KMS-11 (cell line): ENCODE measurements around the gene SYNDIG1.

Experiments used
- H2AFZ ChIP-seq: fragments of 200-600 bp; sonication (generic); 2 replicates; pipeline ENCODE4 v1.6.1; 2016; ENCODE audit warnings: antibody characterized with exemption, mixed run types, low read depth
- H3K27ac ChIP-seq: fragments of 200-600 bp; sonication (generic); 2 replicates; pipeline ENCODE4 v1.6.1; 2016; ENCODE audit warnings: mild to moderate bottlenecking, mixed run types
- H3K27me3 ChIP-seq: fragments of 200-600 bp; sonication (generic); 2 replicates; pipeline ENCODE4 v1.6.1; 2017; ENCODE audit warnings: mild to moderate bottlenecking, low read depth, mixed run types, moderate library complexity; ENCODE audit not compliant: insufficient read depth
- H3K36me3 ChIP-seq: fragments of 200-600 bp; sonication (generic); 2 replicates; pipeline ENCODE4 v1.6.1; 2017; ENCODE audit warnings: mild to moderate bottlenecking, mixed run types; ENCODE audit not compliant: insufficient read depth
- H3K4me1 ChIP-seq: fragments of 200-600 bp; sonication (generic); 2 replicates; pipeline ENCODE4 v1.6.1; 2016; ENCODE audit warnings: mild to moderate bottlenecking, low read depth, mixed run types; ENCODE audit not compliant: poor library complexity, severe bottlenecking
- H3K4me2 ChIP-seq: fragments of 200-600 bp; sonication (generic); 2 replicates; pipeline ENCODE4 v1.7.0; 2016; ENCODE audit warnings: mild to moderate bottlenecking, mixed run types
- H3K4me3 ChIP-seq: fragments of 200-600 bp; sonication (generic); IDR thresholded peaks from 2 replicates; pipeline ENCODE4 v1.6.1; 2017; ENCODE audit warnings: low read depth, low read length, mixed read lengths; ENCODE audit not compliant: insufficient read depth
- H3K79me2 ChIP-seq: fragments of 200-600 bp; sonication (generic); 2 replicates; pipeline ENCODE4 v1.6.1; 2016; ENCODE audit warnings: low read depth, mixed run types; ENCODE audit not compliant: insufficient read depth
- H3K9ac ChIP-seq: fragments of 200-600 bp; sonication (generic); 2 replicates; pipeline ENCODE4 v1.6.1; 2016; ENCODE audit warnings: mild to moderate bottlenecking, mixed run types
- H4K20me1 ChIP-seq: fragments of 200-600 bp; sonication (generic); 2 replicates; pipeline ENCODE4 v1.6.1; 2016; ENCODE audit warnings: mild to moderate bottlenecking, mixed run types; ENCODE audit not compliant: insufficient read depth
- TF ChIP-seq, protein P1 (sequence below): fragments of 200-600 bp; sonication (generic); conservative IDR thresholded peaks from 2 replicates; pipeline ENCODE4 v1.6.1; 2017; ENCODE audit warnings: low read depth, mild to moderate bottlenecking, antibody characterized with exemption, low read length, moderate library complexity, mixed read lengths

SYNDIG1 gene

DNA sequence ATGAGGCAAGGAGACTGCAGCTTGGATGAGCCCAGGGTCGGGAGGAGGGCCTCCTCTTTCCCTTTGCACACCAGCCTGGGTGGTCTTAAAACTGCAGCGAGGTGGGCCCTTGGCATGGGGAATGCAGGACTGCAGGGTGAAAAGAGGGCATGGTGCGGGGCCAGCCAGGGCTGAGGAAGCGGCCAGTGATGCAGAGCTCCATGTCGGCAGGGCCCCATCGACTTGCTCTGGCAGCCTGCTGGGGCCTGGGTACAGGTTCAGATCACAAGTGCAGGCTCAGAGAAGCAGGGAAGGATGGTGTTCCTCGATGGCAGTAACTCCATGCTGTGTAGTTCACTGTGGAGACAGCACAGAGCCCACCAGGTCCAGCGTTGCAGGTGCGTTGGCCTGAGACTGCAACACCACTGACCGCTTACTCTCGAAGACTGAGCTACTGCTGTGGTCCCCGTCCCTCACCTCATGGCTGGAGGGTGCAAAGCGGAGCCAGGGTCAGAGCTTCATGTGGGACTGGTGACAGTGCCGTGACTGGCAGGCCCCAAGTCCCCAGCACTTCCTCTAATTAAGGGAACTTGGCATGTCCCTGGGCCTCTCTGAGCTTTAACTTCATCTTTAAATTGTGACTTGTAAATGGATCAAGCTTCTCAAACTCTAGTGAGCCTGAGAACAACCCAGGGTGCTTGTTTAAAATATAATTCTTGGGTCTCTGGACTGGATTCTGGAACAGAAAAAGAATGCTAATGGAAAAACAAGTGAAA lies 223.2 kb downstream of the SYNDIG1 start:
- peaks cover 4% of the 10 kb centered on the region for H3K4me1 ChIP-seq
- no peaks in the 10 kb centered on the region for H3K79me2 ChIP-seq
- H2AFZ ChIP-seq: no peak overlapping the region
- no peaks in the 10 kb centered on the region for H4K20me1 ChIP-seq
- H3K9ac ChIP-seq: no peak overlapping the region
- no peaks in the 10 kb centered on the region for H3K36me3 ChIP-seq
- H3K4me2 ChIP-seq: no peak overlapping the region
- no peak overlapping the region for H3K27ac ChIP-seq
- TF ChIP-seq, protein P1, sequence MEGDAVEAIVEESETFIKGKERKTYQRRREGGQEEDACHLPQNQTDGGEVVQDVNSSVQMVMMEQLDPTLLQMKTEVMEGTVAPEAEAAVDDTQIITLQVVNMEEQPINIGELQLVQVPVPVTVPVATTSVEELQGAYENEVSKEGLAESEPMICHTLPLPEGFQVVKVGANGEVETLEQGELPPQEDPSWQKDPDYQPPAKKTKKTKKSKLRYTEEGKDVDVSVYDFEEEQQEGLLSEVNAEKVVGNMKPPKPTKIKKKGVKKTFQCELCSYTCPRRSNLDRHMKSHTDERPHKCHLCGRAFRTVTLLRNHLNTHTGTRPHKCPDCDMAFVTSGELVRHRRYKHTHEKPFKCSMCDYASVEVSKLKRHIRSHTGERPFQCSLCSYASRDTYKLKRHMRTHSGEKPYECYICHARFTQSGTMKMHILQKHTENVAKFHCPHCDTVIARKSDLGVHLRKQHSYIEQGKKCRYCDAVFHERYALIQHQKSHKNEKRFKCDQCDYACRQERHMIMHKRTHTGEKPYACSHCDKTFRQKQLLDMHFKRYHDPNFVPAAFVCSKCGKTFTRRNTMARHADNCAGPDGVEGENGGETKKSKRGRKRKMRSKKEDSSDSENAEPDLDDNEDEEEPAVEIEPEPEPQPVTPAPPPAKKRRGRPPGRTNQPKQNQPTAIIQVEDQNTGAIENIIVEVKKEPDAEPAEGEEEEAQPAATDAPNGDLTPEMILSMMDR: no peak
- no peak overlapping the region for H3K4me3 ChIP-seq
- H3K27me3 ChIP-seq: no peaks in the 10 kb centered on the region

DNA sequence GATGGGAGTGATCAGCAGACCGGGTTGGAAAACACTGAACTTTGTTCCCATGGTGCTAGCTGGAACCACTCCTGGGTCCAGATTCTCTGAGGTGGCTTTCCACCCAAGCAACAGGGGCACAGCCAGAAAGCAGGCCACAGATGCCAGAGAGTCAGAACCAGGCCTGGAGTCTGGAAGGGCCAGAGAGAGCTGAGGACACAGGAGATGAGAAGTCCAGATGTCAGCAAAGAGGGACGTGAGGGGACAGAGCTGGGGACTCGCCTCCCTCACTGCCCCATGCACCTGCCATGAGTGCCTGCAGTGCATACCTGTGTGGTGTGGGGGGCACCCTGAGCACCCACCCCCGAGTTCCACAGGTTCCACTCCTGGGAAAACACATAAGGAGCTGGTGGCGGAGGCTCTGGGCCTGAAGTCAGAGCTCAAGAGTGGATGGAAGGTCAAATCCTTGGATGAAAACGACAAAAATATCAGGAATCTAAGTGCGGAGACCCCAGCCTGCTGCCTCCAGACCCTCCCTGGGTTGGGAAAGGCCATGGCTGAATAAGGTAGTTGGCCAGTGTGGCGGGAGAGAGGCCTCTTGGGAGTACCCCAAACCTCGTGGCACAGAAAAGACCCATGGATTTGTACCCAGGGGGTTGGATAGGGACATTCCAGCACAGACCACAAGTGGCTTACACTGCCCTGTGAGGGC lies 224.2 kb downstream of the SYNDIG1 start:
- TF ChIP-seq, protein P1: no peak
- no peak overlapping the region for H3K4me3 ChIP-seq
- H3K27me3 ChIP-seq: no peaks in the 10 kb centered on the region
- no peaks in the 10 kb centered on the region for H3K79me2 ChIP-seq
- peaks cover 14% of the 10 kb centered on the region for H3K4me1 ChIP-seq
- H4K20me1 ChIP-seq: no peaks in the 10 kb centered on the region
- H3K9ac ChIP-seq: no peak overlapping the region
- H3K27ac ChIP-seq: no peak overlapping the region
- H2AFZ ChIP-seq: no peak overlapping the region
- no peaks in the 10 kb centered on the region for H3K36me3 ChIP-seq
- H3K4me2 ChIP-seq: no peak overlapping the region

DNA sequence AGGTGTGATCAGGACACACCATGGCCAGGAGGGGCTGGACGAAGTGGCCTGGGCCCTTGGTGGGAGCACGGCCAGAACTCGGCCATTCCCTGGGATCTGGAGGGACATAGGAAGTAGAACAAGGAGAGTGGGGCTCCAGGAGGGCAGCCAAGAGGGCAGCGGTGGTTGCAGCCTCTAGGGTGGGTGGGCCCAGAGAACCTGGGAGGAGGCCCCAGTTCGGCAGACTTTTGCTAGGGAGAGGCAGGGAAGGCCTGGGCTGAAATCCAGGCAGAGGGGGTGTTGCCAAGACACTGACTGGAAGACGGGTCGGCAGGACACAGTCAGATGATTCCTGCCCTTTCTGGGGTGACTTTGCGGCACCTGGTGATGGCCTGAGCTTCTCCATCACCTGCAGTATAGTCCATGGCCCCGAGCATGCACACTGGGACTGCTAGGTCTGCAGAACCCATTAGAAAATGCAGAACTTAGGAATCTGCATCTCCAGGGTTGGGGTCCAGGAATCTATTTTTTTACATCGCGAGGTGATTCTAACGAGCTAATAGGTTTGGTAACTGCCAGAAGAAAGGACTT lies 224.8 kb downstream of the SYNDIG1 start:
- Histone ChIP-seq H3K9ac (no peak overlapping the region), H4K20me1 (no peaks in the 10 kb centered on the region), H3K27me3 (no peaks in the 10 kb centered on the region), H3K4me1 (peaks cover 20% of the 10 kb centered on the region), H2AFZ (no peak overlapping the region), H3K4me3 (no peak overlapping the region), H3K79me2 (no peaks in the 10 kb centered on the region), H3K4me2 (no peak overlapping the region), H3K27ac (no peak overlapping the region), H3K36me3 (no peaks in the 10 kb centered on the region)
- TF ChIP-seq, protein P1: no peak

DNA sequence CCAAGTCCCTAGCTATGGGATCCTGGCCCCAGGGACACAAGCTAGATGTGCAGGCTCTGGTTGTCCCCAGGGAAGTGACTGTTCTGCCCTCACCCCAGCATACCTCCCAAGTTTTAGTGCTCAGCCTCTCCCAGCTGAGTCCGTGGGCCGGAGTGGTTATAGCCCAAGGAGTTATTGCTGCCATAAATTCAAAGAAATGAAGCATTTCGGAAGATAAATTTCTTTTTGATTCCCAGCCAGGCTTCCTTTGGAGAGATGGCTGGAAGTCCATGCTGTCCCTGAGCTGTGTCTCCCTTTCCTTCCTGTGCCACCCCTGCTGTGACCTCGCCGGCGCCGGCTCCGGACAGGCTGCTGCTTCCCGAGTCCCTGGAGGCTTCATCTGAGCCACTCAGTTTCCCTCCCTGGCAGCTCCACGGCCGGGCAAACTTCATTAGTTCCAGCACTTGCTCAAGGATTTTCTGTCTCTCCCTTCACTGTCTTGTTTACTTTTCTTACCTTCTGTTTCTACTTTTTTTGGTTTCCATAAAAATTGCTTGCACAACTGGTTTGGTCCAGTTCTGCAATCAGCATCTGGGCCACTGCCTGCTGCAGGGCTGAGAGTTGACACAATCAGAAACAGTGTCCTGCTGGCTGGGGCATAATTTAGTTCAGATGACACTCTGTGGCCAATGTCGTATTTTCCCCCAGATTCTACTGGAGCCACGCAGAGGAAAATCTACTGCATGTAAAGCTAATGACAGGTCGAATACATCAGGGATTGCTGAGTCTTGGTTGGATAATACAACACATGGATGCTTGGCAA lies 225.5 kb downstream of the SYNDIG1 start:
- H4K20me1 ChIP-seq: no peaks in the 10 kb centered on the region
- H3K9ac ChIP-seq: no peak overlapping the region
- peaks cover 20% of the 10 kb centered on the region for H3K4me1 ChIP-seq
- no peaks in the 10 kb centered on the region for H3K79me2 ChIP-seq
- no peak overlapping the region for H2AFZ ChIP-seq
- no peak overlapping the region for H3K4me2 ChIP-seq
- TF ChIP-seq, protein P1: no peak
- H3K27me3 ChIP-seq: no peaks in the 10 kb centered on the region
- H3K4me3 ChIP-seq: no peak overlapping the region
- no peaks in the 10 kb centered on the region for H3K36me3 ChIP-seq
- no peak overlapping the region for H3K27ac ChIP-seq
